ENCODE measurements around the gene EPRS1.

The EPRS1 gene

DNA sequence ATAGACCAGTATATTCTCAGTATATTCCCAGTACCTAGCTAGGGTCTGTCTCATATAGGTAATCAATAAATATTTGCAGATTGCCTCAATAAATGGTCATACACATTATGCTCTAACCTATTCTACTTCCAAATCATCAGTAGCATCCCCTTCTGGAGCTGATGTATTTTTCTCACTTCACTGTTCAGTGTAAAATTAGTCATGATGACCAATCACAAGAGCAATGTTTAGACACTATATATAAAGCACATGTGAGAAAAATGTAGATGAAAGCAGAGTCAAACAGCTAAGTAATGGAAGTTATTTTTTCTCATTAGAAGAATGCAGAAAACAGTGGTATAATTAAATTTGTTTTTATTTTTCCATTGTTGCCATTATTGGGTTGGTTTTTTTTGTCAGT, 34.7 kb downstream of the EPRS1 start:
- Mint-ChIP-seq H3K4me1 (no peaks in the 10 kb centered on the region), H3K9me3 (no peaks in the 10 kb centered on the region), H3K4me3 (no peak overlapping the region), H3K36me3 (peaks cover 33% of the 10 kb centered on the region), H3K27ac (no peak overlapping the region), H3K27me3 (no peaks in the 10 kb centered on the region)
- ATAC-seq (ENCODE audit: low read depth), result no peak
- DNase-seq (ENCODE audit: low spot score in 2 of 2), result no peak

DNA sequence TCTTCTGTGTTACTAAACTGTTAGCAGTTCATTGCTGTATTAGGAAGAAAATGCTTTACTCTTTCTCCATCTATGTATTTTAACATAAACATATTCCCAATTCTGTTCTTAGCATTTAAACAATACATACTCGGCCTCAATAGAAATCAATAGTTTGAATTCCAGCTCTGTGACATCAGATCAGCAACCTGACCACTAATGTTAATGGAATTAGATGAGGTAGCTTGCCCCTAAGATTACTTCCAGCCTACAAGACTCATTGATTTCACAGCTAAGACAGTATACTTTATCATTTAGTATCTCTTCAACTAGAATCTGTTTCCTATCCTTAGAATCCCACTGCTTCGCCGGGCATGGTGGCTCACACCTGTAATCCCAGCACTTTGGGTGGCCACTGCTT, 38.9 kb downstream of the EPRS1 start:
- H3K27me3 Mint-ChIP-seq, result no peaks in the 10 kb centered on the region
- ATAC-seq (ENCODE audit: low read depth), result no peak
- DNase-seq (ENCODE audit: low spot score in 2 of 2), result no peak
- H3K27ac Mint-ChIP-seq, result no peak overlapping the region
- no peaks in the 10 kb centered on the region for H3K4me1 Mint-ChIP-seq
- no peak overlapping the region for H3K4me3 Mint-ChIP-seq
- H3K36me3 Mint-ChIP-seq, result peaks cover 29% of the 10 kb centered on the region
- H3K9me3 Mint-ChIP-seq, result no peaks in the 10 kb centered on the region

DNA sequence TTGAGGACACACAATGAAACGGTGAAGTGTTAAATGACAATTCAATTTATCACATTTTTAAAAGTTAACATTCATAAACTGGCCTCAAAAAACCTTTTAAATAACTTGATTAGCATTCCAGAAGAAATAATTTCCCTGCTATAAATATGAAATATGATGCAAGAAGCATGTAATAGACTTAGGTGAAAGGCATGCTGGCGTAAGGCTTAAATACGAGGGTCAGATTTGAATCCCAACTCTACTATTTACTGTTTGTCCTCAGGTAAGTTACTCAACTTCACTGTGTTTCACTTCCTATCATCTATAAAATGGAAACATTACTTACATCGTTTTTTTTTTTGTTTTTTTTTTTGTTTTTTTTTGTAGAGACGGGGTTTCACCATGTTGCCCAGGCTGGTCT, 40.8 kb downstream of the EPRS1 start:
- H3K4me1 Mint-ChIP-seq, result no peaks in the 10 kb centered on the region
- H3K36me3 Mint-ChIP-seq, result peaks cover 25% of the 10 kb centered on the region

DNA sequence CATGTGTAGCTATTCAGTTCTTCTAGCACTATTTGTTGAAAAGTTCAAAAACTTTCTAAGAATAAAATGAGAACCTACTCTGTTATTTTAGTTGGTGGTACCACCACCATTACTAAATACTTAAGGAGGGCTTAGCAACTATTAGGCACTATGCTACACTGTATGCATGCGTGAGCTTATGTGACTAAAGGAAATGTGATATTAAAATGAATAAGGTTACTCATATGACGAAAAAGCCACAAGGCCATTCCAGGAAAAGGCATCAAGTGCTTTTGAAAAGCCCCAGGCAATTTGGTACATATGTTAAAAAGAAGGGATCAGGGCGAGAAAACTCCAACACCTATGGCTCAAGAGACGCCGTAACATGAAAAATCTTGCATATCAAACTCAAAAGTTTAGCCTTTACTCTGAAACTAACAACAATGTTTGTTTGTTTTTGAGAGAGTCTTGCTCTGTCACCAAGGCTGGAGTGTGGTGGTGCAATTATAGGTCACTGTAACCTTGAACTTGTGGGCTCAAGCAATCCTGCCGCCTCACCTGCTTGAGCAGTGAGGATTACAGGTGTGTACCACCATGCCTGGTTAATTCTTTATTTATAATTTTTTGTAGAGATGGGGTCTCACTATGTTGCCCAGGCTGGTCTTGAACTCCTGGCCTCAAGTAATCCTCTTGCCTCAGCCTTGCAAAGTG, 42.5 kb downstream of the EPRS1 start:
- Mint-ChIP-seq H3K27ac (peak overlapping the region; percentile 8), H3K9me3 (no peaks in the 10 kb centered on the region), H3K4me1 (no peaks in the 10 kb centered on the region), H3K27me3 (no peaks in the 10 kb centered on the region), H3K4me3 (no peak overlapping the region), H3K36me3 (peaks cover 23% of the 10 kb centered on the region)
- DNase-seq (ENCODE audit: low spot score in 2 of 2) (no peak), ATAC-seq (ENCODE audit: low read depth) (no peak)

More for the DNA sequence above, 40.8 kb downstream of the EPRS1 start:
- no peaks in the 10 kb centered on the region for H3K9me3 Mint-ChIP-seq
- H3K27me3 Mint-ChIP-seq, result no peaks in the 10 kb centered on the region
- no peak overlapping the region for H3K27ac Mint-ChIP-seq
- DNase-seq (ENCODE audit: low spot score in 2 of 2) (no peak), ATAC-seq (ENCODE audit: low read depth) (no peak)
- no peak overlapping the region for H3K4me3 Mint-ChIP-seq

DNA sequence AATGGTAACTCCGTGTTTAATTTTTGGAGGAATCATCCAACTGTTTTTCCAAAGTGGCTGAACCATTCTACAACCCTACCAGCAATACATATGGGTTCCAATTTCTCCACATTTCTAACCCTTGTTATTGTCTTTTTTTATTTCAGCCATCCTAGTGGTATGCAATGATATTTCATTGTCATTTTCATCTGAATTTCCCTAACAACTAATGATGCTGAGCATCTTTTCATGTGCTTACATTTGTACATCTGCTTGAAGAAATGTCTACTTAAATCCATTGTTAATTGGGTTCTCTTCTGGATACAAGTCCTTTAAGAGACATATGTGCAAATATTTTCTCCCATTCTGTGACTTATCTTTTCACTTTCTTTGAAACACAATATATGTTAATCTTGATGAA, 43.3 kb downstream of the EPRS1 start:
- no peak for ATAC-seq (ENCODE audit: low read depth)
- Mint-ChIP-seq H3K9me3 (no peaks in the 10 kb centered on the region), H3K27me3 (no peaks in the 10 kb centered on the region), H3K27ac (no peak overlapping the region), H3K4me1 (no peaks in the 10 kb centered on the region), H3K36me3 (peaks cover 23% of the 10 kb centered on the region), H3K4me3 (no peak overlapping the region)
- DNase-seq (ENCODE audit: low spot score in 2 of 2), result no peak

DNA sequence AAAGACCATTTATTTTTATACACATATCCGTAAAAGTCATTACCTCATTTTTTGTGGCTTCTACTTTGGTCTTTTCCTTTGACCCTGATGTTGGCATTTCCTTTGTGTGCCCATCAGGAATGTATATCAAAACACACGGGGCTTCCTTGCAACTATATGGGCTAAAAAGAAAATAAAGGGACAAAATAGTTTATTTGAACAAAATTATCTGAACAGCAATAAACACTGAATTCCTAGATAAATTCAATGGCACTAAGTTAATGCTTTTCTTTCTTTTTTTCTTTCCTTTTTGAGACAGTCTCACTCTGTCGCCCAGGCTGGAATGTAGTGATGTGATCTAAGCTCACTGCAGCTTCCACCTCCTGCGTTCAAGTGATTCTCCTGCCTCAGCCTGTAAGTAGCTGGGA, 45.2 kb downstream of the EPRS1 start:
- H3K36me3 Mint-ChIP-seq, result peaks cover 27% of the 10 kb centered on the region
- DNase-seq (ENCODE audit: low spot score in 2 of 2), result no peak
- H3K9me3 Mint-ChIP-seq, result no peaks in the 10 kb centered on the region
- H3K27ac Mint-ChIP-seq, result no peak overlapping the region
- H3K4me3 Mint-ChIP-seq, result no peak overlapping the region
- H3K27me3 Mint-ChIP-seq, result no peaks in the 10 kb centered on the region
- no peaks in the 10 kb centered on the region for H3K4me1 Mint-ChIP-seq
- ATAC-seq (ENCODE audit: low read depth), result no peak

DNA sequence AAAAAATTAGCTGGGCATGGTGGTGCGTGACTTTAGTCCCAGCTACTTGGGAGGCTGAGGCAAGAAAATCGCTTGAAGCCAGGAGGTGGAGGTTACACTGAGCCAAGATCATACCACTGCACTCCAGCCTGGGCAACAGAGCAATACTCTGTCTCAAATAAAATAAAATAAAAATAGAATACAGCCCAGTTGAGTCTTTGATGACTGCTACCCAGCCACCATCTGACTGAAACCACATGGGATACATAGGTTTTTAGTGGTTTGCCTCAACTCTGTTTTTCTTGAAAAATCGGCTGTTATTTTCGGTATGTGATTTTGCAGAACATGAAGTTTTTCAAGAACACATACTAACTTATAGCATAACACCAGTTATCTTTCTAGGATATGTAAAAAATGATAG, 46.5 kb downstream of the EPRS1 start:
- ATAC-seq (ENCODE audit: low read depth) (no peak), DNase-seq (ENCODE audit: low spot score in 2 of 2) (no peak)
- no peaks in the 10 kb centered on the region for H3K4me1 Mint-ChIP-seq
- no peaks in the 10 kb centered on the region for H3K9me3 Mint-ChIP-seq
- no peaks in the 10 kb centered on the region for H3K27me3 Mint-ChIP-seq
- H3K27ac Mint-ChIP-seq, result no peak overlapping the region
- H3K4me3 Mint-ChIP-seq, result no peak overlapping the region
- H3K36me3 Mint-ChIP-seq, result peaks cover 25% of the 10 kb centered on the region

Measured in memory B cell (primary cell).